Heart left ventricle (tissue), 16 donors: ENCODE results near the gene TACR1. TPM values are rescaled to one million over a fixed set of nuclear protein-coding genes. Genes with fewer than 3 reads are reported as not detected.

ENCODE experiments used
- ATAC-seq, 4 donors: fragments of 200-7000 bp; cut with Tn5 transposase; one replicate each; pipeline ENCODE4 v1.9.1; 2020 to 2022; ENCODE audit warnings: moderate library complexity in 4 of 4, mild to moderate bottlenecking in 3 of 4, moderate number of reproducible peaks in 1 of 4
- DNase-seq, 5 donors: peaks; one replicate each; pipeline ENCODE4 v3.0.0-alpha.2; 2020
- H3K27ac ChIP-seq, 12 donors: fragments of 200-600 bp; sonication (generic) in 4 of 12; one replicate each; pipeline versions ENCODE4 v1.5.0 to v1.8.0; 2016 to 2022; ENCODE audit warnings: mild to moderate bottlenecking in 2 of 12
- H3K27me3 ChIP-seq, 9 donors: fragments of 200-600 bp; sonication (generic) in 2 of 9; one replicate each; pipeline versions ENCODE4 v1.5.1 to v1.8.0; 2016 to 2022; ENCODE audit warnings: mild to moderate bottlenecking in 3 of 9
- H3K36me3 ChIP-seq, 9 donors: fragments of 200-600 bp; sonication (generic) in 2 of 9; one replicate each; pipeline versions ENCODE4 v1.5.0 to v1.8.0; 2018 to 2022; ENCODE audit warnings: mild to moderate bottlenecking in 2 of 9
- H3K4me1 ChIP-seq, 12 donors: fragments of 200-600 bp; sonication (generic) in 4 of 12; one replicate each; pipeline versions ENCODE4 v1.5.0 to v1.8.0; 2016 to 2022; ENCODE audit warnings: mild to moderate bottlenecking in 3 of 12
- H3K4me3 ChIP-seq, 12 donors: fragments of 200-600 bp; sonication (generic) in 4 of 12; one replicate each; pipeline versions ENCODE4 v1.5.0 to v1.8.0; 2017 to 2022; ENCODE audit warnings: mild to moderate bottlenecking in 9 of 12, moderate library complexity in 4 of 12
- H3K9me3 ChIP-seq, 12 donors: fragments of 200-600 bp; sonication (generic) in 4 of 12; one replicate each; pipeline versions ENCODE4 v1.5.0 to v1.8.0; 2016 to 2022; ENCODE audit warnings: mild to moderate bottlenecking in 1 of 12
- POLR2A ChIP-seq, 2 donors: fragments of 450-650 bp; IDR thresholded peaks; one replicate each; pipeline ENCODE4 v1.6.1; 2017; ENCODE audit warnings: antibody characterized with exemption in 2 of 2, mild to moderate bottlenecking in 2 of 2, moderate library complexity in 2 of 2
- WGBS, 4 donors: extraction: QIAGEN DNeasy Blood & Tissue Kit in 2 of 4; methylation state at CpG; one replicate each; pipeline versions ENCODE4 v1.1.5 to v1.1.7; 2013 to 2018; 5-methylcytosine and 5-hydroxymethylcytosine counted together
- intact Hi-C, 10 donors: fragments of 100-400 bp; cut with DNase I; formaldehyde crosslinking; loops; one replicate each; pipeline versions ENCODE4 v1.11.1 to v1.14.2; 2022
- polyA plus RNA-seq, 2 donors: library from polyadenylated mRNA; stranded (reverse); fragments of 200-250 nt; gene quantifications; one replicate each; pipeline ENCODE4 v1.2.3, GENCODE V29; 2013
- total RNA-seq, 9 donors: library from RNA; depleted of rRNA in 2 of 9; stranded (reverse); fragments of >200 nt in 2 of 9; fragmentation: NEBNext Ultra II Directional in 3 of 9; extraction: Animal tissue kit (Norgen Biotek cat#: 25700) in 3 of 9; gene quantifications; one replicate each; pipeline versions ENCODE4 v1.1.0 to v1.2.4, GENCODE V29; 2016 to 2023
- TF ChIP-seq, protein P1 (sequence below), 12 donors: fragments of 200-600 bp; sonication (generic) in 4 of 12; IDR thresholded peaks; one replicate each; pipeline versions ENCODE4 v1.5.0 to v1.8.0; 2018 to 2022; ENCODE audit warnings: antibody characterized with exemption in 12 of 12, mild to moderate bottlenecking in 5 of 12
- donor health status: ischemic (EF 13 %, LVEDD 7.1; RV severe dilation, severe dysfunction).
- donor health status: healthy with polysubstance abuse.
- donor health status: DM: no; HTN: yes; CAD: no.
- donor health status: DM: no; HTN: no; CAD: no.
- donor health status: ischemic (EF 25% LVEDD 6.9; RV normal size, moderate dysfunction).
- donor health status: ischemic (EF 25% LVEDD 5.7; RV mildly dilated, moderate dysfunction).
- donor health status: healthy.
- donor health status: DM: yes; HTN: yes; CAD: no.
- donor health status: ischemic (EF 35%, LVEDD 5.7; RV mildly dilated, moderate dysfunction).
- donor health status: nonischemic (EF 11% LVEDD 7.7; RV severe dilation, severe dysfunction).
- donor health status: DM: yes; HTN: yes; CAD: no.
- donor health status: PGD.
- donor health status: ischemic (EF 29% LVEDD 5.4; RV normal size, mild dysfunction).
- donor health status: nonischemic (EF 23%, LVEDD 6.1; RV moderate dilation, normal function).

Gene TACR1
- total and polyA plus RNA-seq, 11 donors: 0.01 to 0.59 (median 0.35) TPM; not detected in 4

DNA sequence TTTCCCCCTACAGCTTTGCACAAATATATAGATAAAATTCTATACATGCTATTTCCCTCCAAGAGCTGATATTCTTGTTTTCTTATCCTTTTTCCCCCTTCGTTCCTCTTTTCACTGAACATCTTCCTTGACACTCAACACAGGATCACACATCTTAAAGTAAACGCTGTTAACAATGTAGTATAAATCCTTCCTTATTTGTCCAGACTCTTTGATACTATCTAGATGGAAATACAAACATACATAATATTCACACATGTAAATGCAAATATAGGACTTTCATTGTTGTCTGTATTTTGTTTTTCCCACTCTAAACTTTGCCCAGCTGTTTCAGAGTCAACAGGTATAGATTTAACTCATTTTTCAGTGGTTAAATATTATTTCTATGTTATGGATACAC is 3.0 kb upstream of the TACR1 start:
- no peak for TF ChIP-seq POLR2A (IDR thresholded peaks at IDR 0.05)
- TF ChIP-seq, protein P1, sequence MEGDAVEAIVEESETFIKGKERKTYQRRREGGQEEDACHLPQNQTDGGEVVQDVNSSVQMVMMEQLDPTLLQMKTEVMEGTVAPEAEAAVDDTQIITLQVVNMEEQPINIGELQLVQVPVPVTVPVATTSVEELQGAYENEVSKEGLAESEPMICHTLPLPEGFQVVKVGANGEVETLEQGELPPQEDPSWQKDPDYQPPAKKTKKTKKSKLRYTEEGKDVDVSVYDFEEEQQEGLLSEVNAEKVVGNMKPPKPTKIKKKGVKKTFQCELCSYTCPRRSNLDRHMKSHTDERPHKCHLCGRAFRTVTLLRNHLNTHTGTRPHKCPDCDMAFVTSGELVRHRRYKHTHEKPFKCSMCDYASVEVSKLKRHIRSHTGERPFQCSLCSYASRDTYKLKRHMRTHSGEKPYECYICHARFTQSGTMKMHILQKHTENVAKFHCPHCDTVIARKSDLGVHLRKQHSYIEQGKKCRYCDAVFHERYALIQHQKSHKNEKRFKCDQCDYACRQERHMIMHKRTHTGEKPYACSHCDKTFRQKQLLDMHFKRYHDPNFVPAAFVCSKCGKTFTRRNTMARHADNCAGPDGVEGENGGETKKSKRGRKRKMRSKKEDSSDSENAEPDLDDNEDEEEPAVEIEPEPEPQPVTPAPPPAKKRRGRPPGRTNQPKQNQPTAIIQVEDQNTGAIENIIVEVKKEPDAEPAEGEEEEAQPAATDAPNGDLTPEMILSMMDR (IDR thresholded peaks at IDR 0.05): no peak
- intact Hi-C loops: no loop called here
- no peak for ATAC-seq
- 61 to 67% (median 64%) methylated on average over 2 of the region's 2 CpGs for WGBS, 4 donors
- Histone ChIP-seq H3K36me3 (no peaks in the 10 kb centered on the region), H3K4me1 (peaks cover 4 to 23% (median 17%) of the 10 kb centered on the region in 12 donors), H3K4me3 (no peak overlapping the region), H3K9me3 (peaks cover 0 to 5% (median 0%) of the 10 kb centered on the region in 12 donors), H3K27me3 (peaks cover 0 to 53% (median 9%) of the 10 kb centered on the region in 9 donors), H3K27ac (no peak overlapping the region)
- no peak for DNase-seq

DNA sequence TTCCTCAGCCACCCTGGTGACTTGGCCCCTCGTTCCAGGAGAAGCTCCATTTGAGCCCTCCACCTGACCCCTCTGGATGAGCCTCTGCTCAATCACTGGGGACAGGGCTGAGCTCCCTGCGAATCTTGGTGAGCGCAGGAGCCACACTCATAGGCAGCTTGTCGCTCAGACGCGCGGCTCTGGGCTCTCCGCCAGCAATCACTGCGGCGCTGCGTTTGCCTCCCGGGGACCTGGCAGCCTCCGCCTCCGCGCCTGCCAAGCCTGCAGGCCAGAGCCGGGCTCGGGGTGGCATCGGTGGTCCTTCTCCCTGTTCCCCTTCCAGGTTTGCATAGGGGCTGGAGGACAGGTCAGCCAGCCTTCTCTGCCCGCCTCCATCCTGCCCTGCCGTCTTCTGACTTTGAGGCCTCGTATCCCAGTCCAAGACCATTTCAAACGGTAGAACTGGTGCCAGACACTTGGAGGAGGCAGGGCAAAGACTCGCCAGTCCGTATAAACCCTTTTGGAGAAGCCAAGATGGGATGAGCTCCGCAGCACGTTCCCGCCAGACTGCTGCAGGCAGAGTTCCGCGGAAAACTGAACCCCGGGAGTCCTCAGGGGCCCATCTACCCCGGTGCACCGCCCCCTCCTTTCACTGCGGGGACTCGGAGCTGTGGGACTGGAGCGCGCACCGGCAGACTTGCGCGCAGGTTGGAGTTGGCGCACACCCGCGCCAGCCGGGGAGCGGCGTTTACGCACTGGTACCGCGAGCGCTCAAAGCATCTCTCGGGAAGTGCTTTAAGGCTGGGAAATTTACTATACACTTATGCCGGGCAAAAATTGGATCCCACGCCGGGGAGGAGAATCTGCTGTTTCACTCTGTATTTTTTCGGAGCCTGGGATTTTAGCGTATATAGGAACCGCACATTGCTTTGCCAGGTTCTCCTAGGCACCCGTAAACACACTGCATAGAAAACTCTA is 1.1 kb upstream of the TACR1 start:
- peak; percentile 36 to 78 (median 75) for DNase-seq
- TF ChIP-seq POLR2A (IDR thresholded peaks at IDR 0.05): no peak
- TF ChIP-seq, protein P1 (IDR thresholded peaks at IDR 0.05): no peak
- peak; percentile 71 to 93 (median 90) for ATAC-seq
- H3K27ac ChIP-seq: peak overlapping the region in 1 of 12 donors; percentile 43
- H3K9me3 ChIP-seq: peaks cover 0 to 5% (median 0%) of the 10 kb centered on the region in 12 donors
- peak overlapping the region in 11 of 12 donors; percentile 21 to 53 (median 44) for H3K4me3 ChIP-seq
- H3K27me3 ChIP-seq: peaks cover 0 to 69% (median 13%) of the 10 kb centered on the region in 9 donors
- H3K4me1 ChIP-seq: peaks cover 4 to 23% (median 17%) of the 10 kb centered on the region in 12 donors
- H3K36me3 ChIP-seq: no peaks in the 10 kb centered on the region
- intact Hi-C loops: no loop called here
- WGBS, 4 donors: 1% methylated on average over 23 to 57 of the region's 57 CpGs

DNA sequence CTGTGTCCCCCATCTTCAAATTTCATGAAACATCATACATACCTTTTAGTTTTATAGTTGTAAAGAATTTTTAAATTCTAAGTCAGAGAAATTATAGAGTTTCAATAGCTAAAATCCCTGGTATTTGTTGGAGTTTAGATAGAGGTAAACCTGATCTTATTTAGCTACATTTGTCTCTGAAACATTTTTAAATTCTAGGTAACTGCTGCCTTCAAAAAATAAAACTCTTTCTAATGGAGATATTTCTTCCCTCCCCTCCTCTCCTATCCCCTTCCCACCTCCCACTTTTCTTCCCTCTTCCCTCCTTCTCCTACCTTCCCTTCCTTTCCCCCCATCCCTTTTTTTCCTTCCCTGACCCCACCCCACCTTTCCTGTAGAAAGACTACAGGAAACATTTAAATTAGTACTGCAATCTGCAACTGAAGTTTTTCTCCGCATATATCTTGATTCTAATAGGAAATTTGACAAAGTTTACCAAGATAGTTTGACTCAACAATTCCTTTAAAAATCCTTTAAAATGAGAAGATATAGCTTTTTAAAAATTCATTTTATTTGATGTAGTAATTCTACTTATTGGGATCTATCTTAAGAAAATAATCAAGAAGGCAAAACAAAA is 4.1 kb downstream of the TACR1 start:
- TF ChIP-seq, protein P1 (IDR thresholded peaks at IDR 0.05): no peak
- TF ChIP-seq POLR2A (IDR thresholded peaks at IDR 0.05): no peak
- Histone ChIP-seq H3K4me1 (peaks cover 2 to 15% (median 12%) of the 10 kb centered on the region in 12 donors), H3K36me3 (no peaks in the 10 kb centered on the region), H3K4me3 (no peak overlapping the region), H3K9me3 (no peaks in the 10 kb centered on the region), H3K27ac (no peak overlapping the region), H3K27me3 (peaks cover 0 to 48% (median 13%) of the 10 kb centered on the region in 9 donors)
- no peak for ATAC-seq
- intact Hi-C loops: loop anchor here in 1 of 10 donors (10.0 kb wide), 1 partner anchor 210 kb away; no protein-coding TSS in a partner anchor
- no peak for DNase-seq
- 81 to 86% (median 84%) methylated on average over 1 of the region's 1 CpG for WGBS, 4 donors
